Breast epithelium (tissue), 4 donors: Measurements from ENCODE around the gene HNRNPDL. TPM values are rescaled to one million over a fixed set of nuclear protein-coding genes. Genes with fewer than 3 reads are reported as not detected.
"Not testable (repeated sequence)": the region's sequence is repeated elsewhere in the genome, so short reads cannot be mapped to it uniquely, and the experiment has no call there.

Source experiments
- DNase-seq, 2 donors: peaks; one replicate each; pipeline ENCODE4 v3.0.0-alpha.2; 2019; ENCODE audit warnings: low spot score in 2 of 2
- H3K27ac ChIP-seq, 2 donors: fragments of 200-600 bp; sonication (generic) in 1 of 2; one replicate each; pipeline ENCODE4 v1.5.1; 2016 to 2019; ENCODE audit warnings: mild to moderate bottlenecking in 1 of 2
- H3K27me3 ChIP-seq, 2 donors: fragments of 200-600 bp; sonication (generic) in 1 of 2; one replicate each; pipeline versions ENCODE4 v1.5.1 to v1.6.0; 2017 to 2019; ENCODE audit warnings: control low read depth in 1 of 2, mild to moderate bottlenecking in 1 of 2
- H3K36me3 ChIP-seq: fragments of 200-600 bp; one replicate; pipeline ENCODE4 v1.5.1; 2019
- H3K4me1 ChIP-seq, 2 donors: fragments of 200-600 bp; sonication (generic); one replicate each; pipeline ENCODE4 v1.5.1; 2016 to 2019; ENCODE audit warnings: control low read depth in 1 of 2
- H3K4me3 ChIP-seq, 3 donors: fragments of 200-600 bp; sonication (generic); 1 replicate in 2 of 3; 2 replicates in 1 of 3; pipeline ENCODE4 v1.5.1; 2016 to 2019; ENCODE audit warnings: mild to moderate bottlenecking in 3 of 3, moderate library complexity in 2 of 3
- H3K9me3 ChIP-seq, 2 donors: fragments of 200-600 bp; sonication (generic) in 1 of 2; one replicate each; pipeline ENCODE4 v1.5.1; 2016 to 2019; ENCODE audit warnings: control low read depth in 1 of 2
- POLR2A ChIP-seq: fragments of 450-650 bp; IDR thresholded peaks from one replicate; pipeline ENCODE4 v1.6.1; 2016; ENCODE audit warnings: antibody characterized with exemption, mild to moderate bottlenecking, moderate library complexity
- POLR2AphosphoS5 ChIP-seq, 3 donors: sonication (generic); formaldehyde crosslinking; IDR thresholded peaks; one replicate each; pipeline ENCODE4 v1.6.1; 2017; ENCODE audit warnings: antibody characterized with exemption in 3 of 3
- intact Hi-C: fragments of 100-400 bp; cut with DNase I; formaldehyde crosslinking; loops from one replicate; pipeline ENCODE4 v1.15.1; 2023; ENCODE audit warnings: low total_unique reads
- total RNA-seq, 3 donors: library from RNA; depleted of rRNA; stranded (reverse); fragments of >200 nt; gene quantifications; one replicate each; pipeline ENCODE4 v1.1.0, GENCODE V29; 2016
- TF ChIP-seq, protein P1 (sequence below), 3 donors: fragments of 450-650 bp; IDR thresholded peaks; one replicate each; pipeline ENCODE4 v1.5.1; 2016 to 2017; ENCODE audit warnings: antibody characterized with exemption in 3 of 3, mild to moderate bottlenecking in 3 of 3, moderate library complexity in 3 of 3

Gene HNRNPDL
- total RNA-seq, 3 donors from 2014 or later, result 116 to 253 (median 211) TPM

DNA sequence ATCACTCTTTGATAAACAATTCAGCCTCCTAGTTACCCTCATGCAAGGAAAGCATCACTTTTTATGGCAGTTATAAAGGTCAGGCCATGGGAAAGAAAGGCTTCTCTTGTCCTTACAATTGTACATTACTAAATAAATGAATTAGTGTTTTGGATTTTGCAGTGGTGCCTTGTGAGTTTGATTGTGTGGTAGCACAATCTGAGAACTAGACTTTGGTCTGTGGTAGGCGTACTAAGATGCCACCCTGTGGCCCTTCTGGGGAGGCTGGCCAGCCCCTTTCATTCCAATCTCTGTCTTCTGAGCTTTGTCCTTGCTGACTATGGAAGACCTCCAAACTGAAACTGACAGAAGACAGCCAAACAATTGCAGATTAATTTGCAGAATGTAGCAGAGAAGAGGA is 41.9 kb downstream of the HNRNPDL start:
- H3K9me3 ChIP-seq, result no peaks in the 10 kb centered on the region
- H3K27ac ChIP-seq, result no peak overlapping the region
- H3K27me3 ChIP-seq, result no peaks in the 10 kb centered on the region
- no peaks in the 10 kb centered on the region for H3K36me3 ChIP-seq
- H3K4me1 ChIP-seq, result no peaks in the 10 kb centered on the region
- intact Hi-C loops, result no loop called here
- DNase-seq, result no peak
- no peak overlapping the region for H3K4me3 ChIP-seq
- TF ChIP-seq, protein P1, sequence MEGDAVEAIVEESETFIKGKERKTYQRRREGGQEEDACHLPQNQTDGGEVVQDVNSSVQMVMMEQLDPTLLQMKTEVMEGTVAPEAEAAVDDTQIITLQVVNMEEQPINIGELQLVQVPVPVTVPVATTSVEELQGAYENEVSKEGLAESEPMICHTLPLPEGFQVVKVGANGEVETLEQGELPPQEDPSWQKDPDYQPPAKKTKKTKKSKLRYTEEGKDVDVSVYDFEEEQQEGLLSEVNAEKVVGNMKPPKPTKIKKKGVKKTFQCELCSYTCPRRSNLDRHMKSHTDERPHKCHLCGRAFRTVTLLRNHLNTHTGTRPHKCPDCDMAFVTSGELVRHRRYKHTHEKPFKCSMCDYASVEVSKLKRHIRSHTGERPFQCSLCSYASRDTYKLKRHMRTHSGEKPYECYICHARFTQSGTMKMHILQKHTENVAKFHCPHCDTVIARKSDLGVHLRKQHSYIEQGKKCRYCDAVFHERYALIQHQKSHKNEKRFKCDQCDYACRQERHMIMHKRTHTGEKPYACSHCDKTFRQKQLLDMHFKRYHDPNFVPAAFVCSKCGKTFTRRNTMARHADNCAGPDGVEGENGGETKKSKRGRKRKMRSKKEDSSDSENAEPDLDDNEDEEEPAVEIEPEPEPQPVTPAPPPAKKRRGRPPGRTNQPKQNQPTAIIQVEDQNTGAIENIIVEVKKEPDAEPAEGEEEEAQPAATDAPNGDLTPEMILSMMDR (IDR thresholded peaks at IDR 0.05), result no peak
- TF ChIP-seq POLR2A, result no peak

DNA sequence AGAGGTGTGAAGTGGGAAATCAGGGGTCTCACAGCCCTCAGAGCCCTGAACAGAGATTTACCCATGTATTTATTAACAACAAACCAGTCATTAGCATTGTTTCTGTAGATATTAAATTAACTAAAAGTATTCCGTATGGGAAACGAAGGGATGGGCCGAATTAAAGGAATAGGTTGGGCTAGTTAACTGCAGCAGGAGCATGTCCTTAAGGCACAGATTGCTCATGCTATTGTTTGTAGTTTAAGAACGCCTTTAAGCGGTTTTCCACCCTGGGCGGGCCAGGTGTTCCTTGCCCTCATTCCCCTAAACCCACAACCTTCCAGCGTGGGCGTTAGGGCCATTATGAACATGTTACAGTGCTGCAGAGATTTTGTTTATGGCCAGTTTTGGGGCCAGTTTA is 44.0 kb downstream of the HNRNPDL start:
- H3K4me3 ChIP-seq, H3K9me3 ChIP-seq, intact Hi-C loops, H3K36me3 ChIP-seq, H3K27me3 ChIP-seq, DNase-seq, H3K4me1 ChIP-seq, H3K27ac ChIP-seq: not testable (repeated sequence)

DNA sequence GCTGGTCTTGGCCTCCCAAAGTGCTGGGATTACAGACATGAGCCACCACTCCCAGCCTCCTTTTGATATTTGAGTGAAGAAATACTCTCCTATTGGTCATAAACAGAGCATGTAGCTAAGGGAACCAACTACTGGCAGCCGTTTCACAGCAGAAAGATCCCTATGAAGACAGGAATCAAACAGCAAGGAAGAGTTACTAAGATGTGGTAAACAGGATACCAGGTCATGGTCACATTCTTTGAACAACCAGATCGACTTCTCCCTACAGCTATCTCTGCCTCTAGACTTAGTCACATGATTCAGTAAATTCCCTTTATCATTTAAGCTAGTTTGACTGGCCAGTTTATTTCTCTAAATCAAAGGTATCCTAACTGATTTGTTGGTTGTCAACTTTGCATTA is 47.5 kb downstream of the HNRNPDL start:
- H3K27me3 ChIP-seq, result no peaks in the 10 kb centered on the region
- H3K36me3 ChIP-seq, result no peaks in the 10 kb centered on the region
- TF ChIP-seq POLR2A (no peak), POLR2AphosphoS5 (IDR thresholded peaks at IDR 0.05) (no peak)
- TF ChIP-seq, protein P1 (IDR thresholded peaks at IDR 0.05), result no peak
- no peaks in the 10 kb centered on the region for H3K4me1 ChIP-seq
- intact Hi-C loops, result no loop called here
- no peak overlapping the region for H3K4me3 ChIP-seq
- H3K27ac ChIP-seq, result no peak overlapping the region
- no peak for DNase-seq
- H3K9me3 ChIP-seq, result no peaks in the 10 kb centered on the region

DNA sequence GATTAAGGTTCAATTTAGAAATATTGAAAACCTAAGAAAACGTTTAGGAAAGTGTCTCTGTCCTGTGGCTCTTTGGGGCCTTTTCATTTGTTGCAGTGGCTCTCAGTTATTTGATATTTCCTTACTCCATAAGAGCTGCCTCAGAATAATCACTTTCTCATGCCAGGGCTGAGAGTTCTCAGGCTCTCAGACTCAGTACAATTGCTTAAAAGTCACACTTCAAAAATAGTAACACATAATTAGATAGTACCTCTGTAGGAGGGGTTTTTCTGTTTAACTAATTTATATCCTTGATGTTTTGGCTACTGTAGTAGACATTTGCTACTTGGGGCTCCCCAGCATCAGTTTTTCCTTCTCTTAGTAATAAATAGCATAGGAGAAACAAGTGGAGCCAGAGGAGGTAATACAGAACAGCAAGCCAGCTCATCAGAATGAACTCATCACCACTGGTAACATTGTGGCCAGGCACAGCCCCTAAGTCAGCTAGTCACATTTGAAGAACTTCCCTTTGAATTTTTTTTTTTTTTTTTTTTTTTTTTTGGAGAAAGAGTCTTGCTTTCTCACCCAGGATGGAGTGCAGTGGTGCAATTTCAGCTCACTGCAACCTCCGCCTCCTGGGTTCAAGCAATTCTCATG is 48.5 kb downstream of the HNRNPDL start:
- Histone ChIP-seq H3K27me3 (no peaks in the 10 kb centered on the region), H3K9me3 (no peaks in the 10 kb centered on the region), H3K27ac (no peak overlapping the region), H3K4me1 (no peaks in the 10 kb centered on the region), H3K36me3 (no peaks in the 10 kb centered on the region), H3K4me3 (no peak overlapping the region)
- no peak for DNase-seq
- intact Hi-C loops, result no loop called here
- TF ChIP-seq POLR2A (no peak), POLR2AphosphoS5 (IDR thresholded peaks at IDR 0.05) (no peak)
- TF ChIP-seq, protein P1 (IDR thresholded peaks at IDR 0.05), result no peak

DNA sequence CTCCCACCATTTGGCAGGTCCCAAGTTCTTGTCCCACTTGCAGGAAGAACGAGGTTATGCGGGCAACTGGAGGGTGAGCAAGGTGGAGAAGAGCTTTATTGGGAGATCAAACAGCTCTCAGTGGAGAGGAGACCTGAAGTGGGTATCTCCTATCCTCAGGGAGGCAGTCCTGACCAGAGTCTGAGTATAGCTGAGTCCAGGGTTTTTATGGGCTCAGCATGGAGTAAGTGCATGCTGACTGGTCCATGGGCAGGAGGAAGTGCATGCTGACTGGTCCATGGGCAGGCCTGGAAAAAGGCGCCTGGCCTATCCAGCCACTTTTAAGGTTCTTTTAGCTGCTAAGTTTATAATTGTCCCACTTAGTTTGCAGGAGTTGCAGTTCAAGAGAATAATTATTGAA is 49.0 kb downstream of the HNRNPDL start:
- TF ChIP-seq, protein P1 (IDR thresholded peaks at IDR 0.05), result no peak
- TF ChIP-seq POLR2A (no peak), POLR2AphosphoS5 (IDR thresholded peaks at IDR 0.05) (no peak)
- DNase-seq, result no peak
- H3K27ac ChIP-seq, result no peak overlapping the region
- intact Hi-C loops, result no loop called here
- H3K4me1 ChIP-seq, result no peaks in the 10 kb centered on the region
- H3K9me3 ChIP-seq, result no peaks in the 10 kb centered on the region
- no peak overlapping the region for H3K4me3 ChIP-seq
- no peaks in the 10 kb centered on the region for H3K27me3 ChIP-seq
- no peaks in the 10 kb centered on the region for H3K36me3 ChIP-seq

DNA sequence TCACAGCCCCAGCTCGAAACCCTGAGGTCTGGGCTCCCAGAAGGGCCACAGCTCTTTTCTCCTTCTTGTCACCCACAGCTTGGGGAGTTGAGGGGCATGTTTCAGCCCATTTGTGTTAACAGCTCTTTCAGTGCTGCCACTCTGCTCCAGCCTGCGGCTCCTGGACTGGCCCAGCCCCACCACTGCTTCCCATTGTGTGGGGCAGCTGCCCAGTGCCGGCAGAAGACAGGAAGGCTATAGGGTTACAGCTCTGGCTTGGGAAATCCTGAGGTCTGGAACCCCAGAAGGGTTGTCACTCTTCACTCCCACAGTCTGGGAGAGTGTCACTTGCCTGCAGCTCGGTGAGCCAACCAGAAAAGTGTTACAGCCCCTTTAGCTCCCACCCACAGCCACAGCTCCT is 49.4 kb downstream of the HNRNPDL start:
- H3K4me3 ChIP-seq, result no peak overlapping the region
- no peaks in the 10 kb centered on the region for H3K9me3 ChIP-seq
- H3K4me1 ChIP-seq, result no peaks in the 10 kb centered on the region
- H3K36me3 ChIP-seq, result no peaks in the 10 kb centered on the region
- H3K27ac ChIP-seq, result no peak overlapping the region
- DNase-seq, result no peak
- H3K27me3 ChIP-seq, result no peaks in the 10 kb centered on the region
- intact Hi-C loops, result no loop called here
- TF ChIP-seq POLR2AphosphoS5 (IDR thresholded peaks at IDR 0.05) (no peak), POLR2A (no peak)
- TF ChIP-seq, protein P1 (IDR thresholded peaks at IDR 0.05), result no peak
